Body of pancreas (tissue), 4 donors: Measurements from ENCODE around the gene TACC2.

Experiments used
- POLR2A ChIP-seq, 3 donors: fragments of 450-650 bp; IDR thresholded peaks; one replicate each; pipeline ENCODE4 v1.6.1; 2016; ENCODE audit warnings: antibody characterized with exemption in 3 of 3, mild to moderate bottlenecking in 2 of 3
- TF ChIP-seq, protein P1 (sequence below), 7 experiments: fragments of 450-650 bp in 4 of 7; fragments of 200-600 bp in 3 of 7; sonication (generic) in 3 of 7; IDR thresholded peaks; one replicate each; pipeline ENCODE4 v1.5.1; 2016 to 2019; ENCODE audit warnings: antibody characterized with exemption in 7 of 7

DNA sequence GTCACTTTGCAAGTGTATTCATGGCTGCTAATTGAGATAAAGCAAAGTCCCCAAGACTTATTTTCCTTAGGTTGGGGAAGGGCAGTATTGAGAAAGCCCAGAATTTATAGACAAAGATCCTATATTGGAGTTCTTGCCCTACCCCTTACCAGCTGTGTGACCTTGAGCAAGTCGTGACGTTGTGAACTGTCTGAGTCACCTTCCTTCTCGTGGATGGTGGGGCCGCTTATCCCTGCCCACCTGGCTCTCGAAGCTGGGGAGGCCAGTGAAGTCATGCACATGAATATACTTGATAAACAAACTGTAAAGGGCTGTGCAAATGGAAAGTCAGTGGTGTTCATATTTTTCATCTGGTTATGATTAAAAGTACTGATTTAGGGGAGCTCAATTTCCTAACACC, 127.4 kb downstream of the TACC2 start:
- no peak for TF ChIP-seq POLR2A (IDR thresholded peaks at IDR 0.05)
- TF ChIP-seq, protein P1, sequence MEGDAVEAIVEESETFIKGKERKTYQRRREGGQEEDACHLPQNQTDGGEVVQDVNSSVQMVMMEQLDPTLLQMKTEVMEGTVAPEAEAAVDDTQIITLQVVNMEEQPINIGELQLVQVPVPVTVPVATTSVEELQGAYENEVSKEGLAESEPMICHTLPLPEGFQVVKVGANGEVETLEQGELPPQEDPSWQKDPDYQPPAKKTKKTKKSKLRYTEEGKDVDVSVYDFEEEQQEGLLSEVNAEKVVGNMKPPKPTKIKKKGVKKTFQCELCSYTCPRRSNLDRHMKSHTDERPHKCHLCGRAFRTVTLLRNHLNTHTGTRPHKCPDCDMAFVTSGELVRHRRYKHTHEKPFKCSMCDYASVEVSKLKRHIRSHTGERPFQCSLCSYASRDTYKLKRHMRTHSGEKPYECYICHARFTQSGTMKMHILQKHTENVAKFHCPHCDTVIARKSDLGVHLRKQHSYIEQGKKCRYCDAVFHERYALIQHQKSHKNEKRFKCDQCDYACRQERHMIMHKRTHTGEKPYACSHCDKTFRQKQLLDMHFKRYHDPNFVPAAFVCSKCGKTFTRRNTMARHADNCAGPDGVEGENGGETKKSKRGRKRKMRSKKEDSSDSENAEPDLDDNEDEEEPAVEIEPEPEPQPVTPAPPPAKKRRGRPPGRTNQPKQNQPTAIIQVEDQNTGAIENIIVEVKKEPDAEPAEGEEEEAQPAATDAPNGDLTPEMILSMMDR (IDR thresholded peaks at IDR 0.05): no peak
